ENCODE data around the gene URB1.

- TF ChIP-seq POLR2A (IDR thresholded peaks at IDR 0.05): no peak
- no peak for TF ChIP-seq EP300 (IDR thresholded peaks at IDR 0.05; ENCODE audit: low read depth)
Measured at GRCh38 chr21:32370998-32371766, 21.6 kb downstream of the URB1 start.

Measured in transverse colon (tissue), 1 donor.